Breast epithelium (tissue), 4 donors: ENCODE results near the gene RABGAP1L. TPM values are rescaled to one million over a fixed set of nuclear protein-coding genes. Genes with fewer than 3 reads are reported as not detected.

ENCODE experiments used
- DNase-seq, 2 donors: peaks; one replicate each; pipeline ENCODE4 v3.0.0-alpha.2; 2019; ENCODE audit warnings: low spot score in 2 of 2
- H3K27ac ChIP-seq, 2 donors: fragments of 200-600 bp; sonication (generic) in 1 of 2; one replicate each; pipeline ENCODE4 v1.5.1; 2016 to 2019; ENCODE audit warnings: mild to moderate bottlenecking in 1 of 2
- H3K27me3 ChIP-seq, 2 donors: fragments of 200-600 bp; sonication (generic) in 1 of 2; one replicate each; pipeline versions ENCODE4 v1.5.1 to v1.6.0; 2017 to 2019; ENCODE audit warnings: control low read depth in 1 of 2, mild to moderate bottlenecking in 1 of 2
- H3K36me3 ChIP-seq: fragments of 200-600 bp; one replicate; pipeline ENCODE4 v1.5.1; 2019
- H3K4me1 ChIP-seq, 2 donors: fragments of 200-600 bp; sonication (generic); one replicate each; pipeline ENCODE4 v1.5.1; 2016 to 2019; ENCODE audit warnings: control low read depth in 1 of 2
- H3K4me3 ChIP-seq, 3 donors: fragments of 200-600 bp; sonication (generic); 1 replicate in 2 of 3; 2 replicates in 1 of 3; pipeline ENCODE4 v1.5.1; 2016 to 2019; ENCODE audit warnings: mild to moderate bottlenecking in 3 of 3, moderate library complexity in 2 of 3
- H3K9me3 ChIP-seq, 2 donors: fragments of 200-600 bp; sonication (generic) in 1 of 2; one replicate each; pipeline ENCODE4 v1.5.1; 2016 to 2019; ENCODE audit warnings: control low read depth in 1 of 2
- CTCF ChIP-seq, 3 donors: fragments of 450-650 bp; IDR thresholded peaks; one replicate each; pipeline ENCODE4 v1.5.1; 2016 to 2017; ENCODE audit warnings: antibody characterized with exemption in 3 of 3, mild to moderate bottlenecking in 3 of 3, moderate library complexity in 3 of 3
- POLR2A ChIP-seq: fragments of 450-650 bp; IDR thresholded peaks from one replicate; pipeline ENCODE4 v1.6.1; 2016; ENCODE audit warnings: antibody characterized with exemption, mild to moderate bottlenecking, moderate library complexity
- POLR2AphosphoS5 ChIP-seq, 3 donors: sonication (generic); formaldehyde crosslinking; IDR thresholded peaks; one replicate each; pipeline ENCODE4 v1.6.1; 2017; ENCODE audit warnings: antibody characterized with exemption in 3 of 3
- intact Hi-C: fragments of 100-400 bp; cut with DNase I; formaldehyde crosslinking; loops from one replicate; pipeline ENCODE4 v1.15.1; 2023; ENCODE audit warnings: low total_unique reads
- total RNA-seq, 3 donors: library from RNA; depleted of rRNA; stranded (reverse); fragments of >200 nt; gene quantifications; one replicate each; pipeline ENCODE4 v1.1.0, GENCODE V29; 2016

Gene RABGAP1L
- total RNA-seq, 3 donors from 2014 or later = 41.3 to 83.7 (median 49.5) TPM

GRCh38 chr1:174682419-174683008, 523.2 kb downstream of the RABGAP1L start:
- H3K27me3 ChIP-seq = no peaks in the 10 kb centered on the region
- no peak overlapping the region for H3K27ac ChIP-seq
- no peaks in the 10 kb centered on the region for H3K36me3 ChIP-seq
- intact Hi-C loops = no loop called here
- no peak for DNase-seq
- H3K4me3 ChIP-seq = no peak overlapping the region
- no peak for TF ChIP-seq CTCF (IDR thresholded peaks at IDR 0.05)
- no peak for TF ChIP-seq POLR2A
- TF ChIP-seq POLR2AphosphoS5 (IDR thresholded peaks at IDR 0.05) = no peak
- no peaks in the 10 kb centered on the region for H3K9me3 ChIP-seq
- no peaks in the 10 kb centered on the region for H3K4me1 ChIP-seq

- no peak overlapping the region for H3K4me3 ChIP-seq
- intact Hi-C loops = no loop called here
- no peaks in the 10 kb centered on the region for H3K4me1 ChIP-seq
- H3K36me3 ChIP-seq = no peaks in the 10 kb centered on the region
- H3K27ac ChIP-seq = no peak overlapping the region
- H3K9me3 ChIP-seq = no peaks in the 10 kb centered on the region
- H3K27me3 ChIP-seq = no peaks in the 10 kb centered on the region
- no peak for DNase-seq
- TF ChIP-seq CTCF (IDR thresholded peaks at IDR 0.05) (no peak), POLR2A (no peak), POLR2AphosphoS5 (IDR thresholded peaks at IDR 0.05) (no peak)
These were observed 526.9 kb downstream of the RABGAP1L start for GRCh38 chr1:174686213-174686612.

GRCh38 chr1:174689524-174689923, 530.2 kb downstream of the RABGAP1L start:
- no peaks in the 10 kb centered on the region for H3K27me3 ChIP-seq
- no peak overlapping the region for H3K4me3 ChIP-seq
- no peaks in the 10 kb centered on the region for H3K9me3 ChIP-seq
- no peak for DNase-seq
- no peaks in the 10 kb centered on the region for H3K36me3 ChIP-seq
- intact Hi-C loops = no loop called here
- H3K4me1 ChIP-seq = no peaks in the 10 kb centered on the region
- H3K27ac ChIP-seq = no peak overlapping the region
- no peak for TF ChIP-seq POLR2AphosphoS5 (IDR thresholded peaks at IDR 0.05)
- no peak for TF ChIP-seq CTCF (IDR thresholded peaks at IDR 0.05)
- no peak for TF ChIP-seq POLR2A

GRCh38 chr1:174690266-174690665, 530.9 kb downstream of the RABGAP1L start:
- Histone ChIP-seq H3K9me3 (no peaks in the 10 kb centered on the region), H3K36me3 (no peaks in the 10 kb centered on the region), H3K27ac (no peak overlapping the region), H3K27me3 (no peaks in the 10 kb centered on the region), H3K4me3 (no peak overlapping the region), H3K4me1 (no peaks in the 10 kb centered on the region)
- intact Hi-C loops = no loop called here
- TF ChIP-seq POLR2A = no peak
- no peak for TF ChIP-seq CTCF (IDR thresholded peaks at IDR 0.05)
- TF ChIP-seq POLR2AphosphoS5 (IDR thresholded peaks at IDR 0.05) = no peak
- DNase-seq = no peak

- TF ChIP-seq POLR2A (no peak), CTCF (IDR thresholded peaks at IDR 0.05) (no peak)
- no peak for DNase-seq
- intact Hi-C loops = no loop called here
- Histone ChIP-seq H3K27me3 (no peaks in the 10 kb centered on the region), H3K4me1 (no peaks in the 10 kb centered on the region), H3K9me3 (no peaks in the 10 kb centered on the region), H3K27ac (no peak overlapping the region), H3K36me3 (no peaks in the 10 kb centered on the region), H3K4me3 (no peak overlapping the region)
These were observed 533.0 kb downstream of the RABGAP1L start for GRCh38 chr1:174692313-174692712.
